Measurements from ENCODE around the gene CYP17A1. TPM values are rescaled to one million over a fixed set of nuclear protein-coding genes. Genes with fewer than 3 reads are reported as not detected.

Gene CYP17A1
- total RNA-seq, 1 donor from 2014 or later, result not detected

DNA sequence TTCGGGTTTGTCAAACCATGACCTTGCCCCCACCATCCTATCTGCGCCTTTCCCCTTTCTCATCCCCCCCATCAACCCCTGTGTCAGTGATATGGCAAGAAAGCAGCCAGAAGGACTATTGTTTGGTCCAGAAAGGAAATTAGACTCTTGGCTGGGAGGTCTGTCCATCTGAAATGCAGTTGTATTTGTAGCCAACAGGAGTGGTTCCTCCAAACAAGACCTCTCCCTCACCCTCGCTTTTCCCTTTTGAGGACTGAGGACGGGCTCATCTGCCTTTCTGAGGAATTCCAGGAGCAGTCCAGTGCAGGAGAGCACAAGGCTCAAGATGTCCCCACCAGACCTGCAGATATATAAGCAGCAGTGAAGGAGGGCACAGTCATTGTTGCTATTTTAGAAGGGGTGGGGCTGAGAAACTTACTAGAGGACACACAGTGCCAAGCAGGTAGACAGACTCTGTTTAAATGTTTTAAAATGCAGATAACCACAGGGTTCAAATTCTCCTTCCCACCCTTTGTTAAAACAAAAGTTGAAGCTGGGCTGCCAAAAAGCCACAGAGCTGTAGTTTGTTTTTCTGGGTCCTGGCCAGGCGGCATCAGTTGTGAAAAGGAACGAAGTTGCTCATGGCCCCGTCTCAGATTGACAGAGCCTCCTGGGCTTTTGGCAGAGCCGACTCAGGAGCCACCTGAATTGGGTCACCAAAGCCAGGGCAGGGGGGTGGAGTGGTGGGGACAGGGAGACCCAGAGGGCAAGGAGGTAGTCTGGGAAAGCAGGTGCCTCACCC is 37.3 kb downstream of the CYP17A1 start:
- Histone ChIP-seq H3K4me1 (ENCODE audit: control insufficient read depth in 3 of 3, insufficient read depth in 3 of 3, low read length in 3 of 3) (peaks cover 70 to 83% (median 75%) of the 10 kb centered on the region in 3 donors), H3K27ac (ENCODE audit: low read depth, low read length) (peak overlapping the region; percentile 86), H3K9ac (ENCODE audit: low read depth in 1 of 3, low read length in 3 of 3) (peak overlapping the region; percentile 9 to 62 (median 58)), H3K27me3 (ENCODE audit: control insufficient read depth in 3 of 3, insufficient read depth in 3 of 3, low read length in 3 of 3) (no peaks in the 10 kb centered on the region), H3K4me3 (ENCODE audit: low read length in 3 of 3) (peak overlapping the region in 2 of 3 donors; percentile 13 to 37), H3K36me3 (ENCODE audit: control insufficient read depth in 3 of 3, insufficient read depth in 3 of 3, low read length in 3 of 3) (peaks cover 16 to 18% (median 17%) of the 10 kb centered on the region in 3 donors), H3K9me3 (ENCODE audit: control insufficient read depth in 3 of 3, low read length in 3 of 3) (no peaks in the 10 kb centered on the region)

DNA sequence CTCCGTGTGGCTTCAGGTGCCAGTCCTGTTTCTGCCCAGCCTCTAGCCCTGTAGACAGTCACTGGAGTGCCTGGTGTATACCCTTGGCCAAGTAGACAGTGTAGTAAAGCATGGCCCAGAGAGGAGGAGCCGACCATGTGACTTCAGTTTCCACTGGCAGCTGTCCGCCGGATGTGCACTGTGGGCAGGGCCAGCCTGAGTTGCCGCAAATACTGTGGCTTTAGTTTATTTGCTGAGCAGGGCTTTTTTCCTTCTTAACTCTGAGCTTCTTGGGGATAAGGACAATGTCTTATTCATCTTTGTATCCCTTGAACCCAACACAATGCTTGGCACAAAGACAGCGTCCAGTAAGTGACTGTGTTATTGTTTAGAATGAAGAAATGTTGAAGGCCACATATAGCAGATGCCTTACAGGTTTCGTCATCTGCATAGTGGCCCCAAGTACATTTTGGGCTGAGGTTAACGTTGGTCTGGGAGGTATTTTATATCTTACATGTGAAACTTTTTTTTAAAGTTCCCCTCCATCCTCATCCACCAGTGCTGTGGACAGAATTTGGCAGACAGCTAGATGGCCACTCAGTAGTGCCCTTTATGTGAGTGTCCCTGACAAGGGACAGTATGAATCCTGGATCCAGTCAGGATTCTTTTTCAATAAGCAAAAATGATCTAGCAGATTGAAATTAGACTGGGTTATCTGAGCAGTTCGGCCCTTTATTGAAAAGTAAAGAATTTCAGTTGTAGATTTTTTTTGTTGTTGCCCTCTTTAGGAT is 40.6 kb downstream of the CYP17A1 start:
- peak overlapping the region; percentile 57 to 75 (median 67) for H3K9ac ChIP-seq (ENCODE audit: low read depth in 1 of 3, low read length in 3 of 3)
- peak overlapping the region; percentile 71 for H3K27ac ChIP-seq (ENCODE audit: low read depth, low read length)
- peak overlapping the region; percentile 35 to 68 (median 56) for H3K4me3 ChIP-seq (ENCODE audit: low read length in 3 of 3)
- H3K4me1 ChIP-seq (ENCODE audit: control insufficient read depth in 3 of 3, insufficient read depth in 3 of 3, low read length in 3 of 3), result peaks cover 78 to 98% (median 88%) of the 10 kb centered on the region in 3 donors
- peaks cover 14 to 17% (median 14%) of the 10 kb centered on the region in 3 donors for H3K36me3 ChIP-seq (ENCODE audit: control insufficient read depth in 3 of 3, insufficient read depth in 3 of 3, low read length in 3 of 3)
- H3K27me3 ChIP-seq (ENCODE audit: control insufficient read depth in 3 of 3, insufficient read depth in 3 of 3, low read length in 3 of 3), result no peaks in the 10 kb centered on the region
- H3K9me3 ChIP-seq (ENCODE audit: control insufficient read depth in 3 of 3, low read length in 3 of 3), result no peaks in the 10 kb centered on the region

DNA sequence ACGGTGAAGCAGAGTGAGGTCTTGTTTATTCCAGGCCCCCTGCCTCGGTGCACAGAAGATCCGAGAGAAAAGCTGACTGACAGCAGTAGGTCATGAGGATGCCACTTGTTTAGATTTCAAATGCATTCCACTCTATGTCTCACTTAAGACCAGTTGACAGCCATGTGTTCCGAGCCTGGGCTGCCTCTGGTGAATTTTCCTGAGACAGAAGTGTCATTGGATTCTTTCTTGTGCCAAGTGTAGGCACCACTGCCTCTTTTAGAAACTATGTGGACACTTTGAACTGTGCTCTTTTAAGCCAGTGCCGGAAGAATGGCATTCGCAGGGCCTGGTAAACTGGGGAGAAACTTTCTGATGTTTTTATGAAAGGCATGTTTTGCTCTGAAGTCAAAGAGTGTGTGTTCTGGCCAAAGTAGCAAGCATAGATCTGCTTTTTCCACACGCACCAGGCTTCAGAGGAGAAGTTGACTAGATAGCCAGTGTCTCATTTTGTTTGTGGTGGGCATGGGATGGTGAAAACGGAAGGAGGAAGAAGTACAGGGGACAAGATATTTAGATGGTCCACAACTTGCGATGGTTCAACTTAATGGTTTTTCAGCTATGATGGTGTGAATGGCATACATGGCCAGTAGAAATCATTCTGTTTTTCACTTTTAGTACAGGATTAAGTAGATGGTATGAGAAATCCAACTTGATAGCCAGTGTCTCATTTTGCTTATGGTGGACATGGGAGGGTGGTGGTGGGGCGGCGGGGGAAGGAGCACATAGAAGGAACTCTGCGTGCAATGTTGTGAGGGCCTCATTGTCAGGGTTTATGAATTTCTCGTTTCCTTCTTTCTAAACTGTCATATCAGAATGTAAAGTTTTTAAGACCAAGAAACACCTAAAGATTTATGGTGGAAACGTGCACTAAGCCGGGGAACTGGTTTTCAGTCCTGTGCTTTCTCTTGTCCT is 41.5 kb downstream of the CYP17A1 start:
- peaks cover 75 to 98% (median 88%) of the 10 kb centered on the region in 3 donors for H3K4me1 ChIP-seq (ENCODE audit: control insufficient read depth in 3 of 3, insufficient read depth in 3 of 3, low read length in 3 of 3)
- peak overlapping the region; percentile 71 for H3K27ac ChIP-seq (ENCODE audit: low read depth, low read length)
- no peaks in the 10 kb centered on the region for H3K27me3 ChIP-seq (ENCODE audit: control insufficient read depth in 3 of 3, insufficient read depth in 3 of 3, low read length in 3 of 3)
- H3K4me3 ChIP-seq (ENCODE audit: low read length in 3 of 3), result peak overlapping the region; percentile 35 to 59 (median 45)
- H3K9me3 ChIP-seq (ENCODE audit: control insufficient read depth in 3 of 3, low read length in 3 of 3), result no peaks in the 10 kb centered on the region
- H3K36me3 ChIP-seq (ENCODE audit: control insufficient read depth in 3 of 3, insufficient read depth in 3 of 3, low read length in 3 of 3), result peaks cover 11 to 17% (median 14%) of the 10 kb centered on the region in 3 donors
- peak overlapping the region; percentile 35 to 75 (median 44) for H3K9ac ChIP-seq (ENCODE audit: low read depth in 1 of 3, low read length in 3 of 3)

DNA sequence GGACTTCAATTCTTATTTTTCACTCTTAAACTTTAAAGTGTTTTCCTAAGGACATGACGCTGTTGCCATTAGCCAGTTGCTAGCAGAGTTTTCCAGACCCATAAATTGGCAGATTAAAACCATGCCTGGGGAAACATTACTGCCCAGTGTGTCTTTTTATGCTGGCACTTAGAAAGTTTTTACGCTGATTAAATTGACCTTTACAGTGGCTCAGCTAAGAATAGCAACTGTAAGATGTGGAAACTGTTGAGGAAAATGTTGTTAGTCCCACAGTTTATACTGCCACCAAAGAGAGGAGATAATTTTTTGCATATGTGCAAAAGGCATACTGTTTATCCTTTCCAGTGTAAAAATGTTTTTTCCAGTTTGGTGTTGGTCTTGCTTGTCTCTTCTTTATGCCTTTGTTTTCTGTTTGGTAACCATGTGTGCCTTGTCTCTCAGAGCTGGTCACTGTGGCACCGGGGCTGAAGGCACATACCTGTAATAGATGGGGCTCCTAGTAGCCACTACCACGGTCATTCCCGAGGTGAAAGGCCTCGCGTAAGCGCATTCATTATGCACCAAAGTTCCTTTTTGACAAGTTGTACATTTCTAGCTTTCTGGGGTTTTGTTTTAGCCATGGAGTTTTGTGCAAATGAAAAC is 45.3 kb downstream of the CYP17A1 start:
- peaks cover 58 to 74% (median 67%) of the 10 kb centered on the region in 3 donors for H3K4me1 ChIP-seq (ENCODE audit: control insufficient read depth in 3 of 3, insufficient read depth in 3 of 3, low read length in 3 of 3)
- peak overlapping the region; percentile 15 to 57 (median 18) for H3K9ac ChIP-seq (ENCODE audit: low read depth in 1 of 3, low read length in 3 of 3)
- peak overlapping the region in 2 of 3 donors; percentile 7 to 35 for H3K4me3 ChIP-seq (ENCODE audit: low read length in 3 of 3)
- peak overlapping the region; percentile 48 for H3K27ac ChIP-seq (ENCODE audit: low read depth, low read length)
- no peaks in the 10 kb centered on the region for H3K27me3 ChIP-seq (ENCODE audit: control insufficient read depth in 3 of 3, insufficient read depth in 3 of 3, low read length in 3 of 3)
- no peaks in the 10 kb centered on the region for H3K9me3 ChIP-seq (ENCODE audit: control insufficient read depth in 3 of 3, low read length in 3 of 3)
- peaks cover 0 to 3% (median 0%) of the 10 kb centered on the region in 3 donors for H3K36me3 ChIP-seq (ENCODE audit: control insufficient read depth in 3 of 3, insufficient read depth in 3 of 3, low read length in 3 of 3)

DNA sequence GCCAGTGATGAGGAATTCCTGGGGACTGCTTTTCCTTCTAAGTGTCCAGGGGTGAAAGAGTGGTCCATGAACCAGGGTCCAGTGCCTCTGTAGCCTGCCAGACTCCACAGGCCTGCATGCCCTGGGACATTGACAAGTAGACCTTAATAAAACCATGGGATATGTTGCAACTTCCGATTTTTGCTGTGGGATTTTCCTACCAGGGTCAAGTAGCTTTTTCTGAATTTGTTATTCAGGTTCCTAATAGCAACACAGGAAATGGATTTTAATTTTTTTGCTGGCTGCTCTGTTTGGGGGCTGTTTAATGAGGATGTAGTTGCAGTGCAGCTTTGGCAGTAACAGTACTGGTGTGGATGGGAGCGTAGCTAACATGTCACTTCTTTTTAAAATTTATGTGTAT is 51.4 kb downstream of the CYP17A1 start:
- H3K4me3 ChIP-seq (ENCODE audit: low read length in 3 of 3), result peak overlapping the region; percentile 6 to 52 (median 45)
- H3K36me3 ChIP-seq (ENCODE audit: control insufficient read depth in 3 of 3, insufficient read depth in 3 of 3, low read length in 3 of 3), result no peaks in the 10 kb centered on the region

DNA sequence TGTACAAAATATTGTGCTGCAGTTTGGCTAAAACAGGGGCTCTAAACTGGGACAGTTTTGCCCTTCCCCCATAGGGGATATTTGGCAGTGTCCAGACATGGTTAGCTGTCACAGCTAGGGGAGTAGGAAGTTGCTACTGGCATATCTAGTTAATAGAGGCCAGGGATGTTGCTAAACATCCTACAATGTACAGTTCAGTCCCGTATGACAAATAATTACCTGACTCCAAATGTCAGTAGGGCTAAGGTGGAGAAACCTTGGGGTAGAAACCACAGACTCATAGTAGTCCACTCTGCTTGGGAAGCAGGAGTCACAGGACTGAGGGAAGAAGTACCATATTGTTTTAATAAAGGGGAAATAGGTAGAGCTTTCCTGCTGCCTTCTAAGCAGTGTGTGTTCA is 53.6 kb downstream of the CYP17A1 start:
- Histone ChIP-seq H3K4me3 (ENCODE audit: low read length in 3 of 3) (peak overlapping the region; percentile 45 to 67 (median 62)), H3K9me3 (ENCODE audit: control insufficient read depth in 3 of 3, low read length in 3 of 3) (no peaks in the 10 kb centered on the region), H3K27ac (ENCODE audit: low read depth, low read length) (peak overlapping the region; percentile 100), H3K4me1 (ENCODE audit: control insufficient read depth in 3 of 3, insufficient read depth in 3 of 3, low read length in 3 of 3) (peaks cover 76 to 80% (median 79%) of the 10 kb centered on the region in 3 donors), H3K9ac (ENCODE audit: low read depth in 1 of 3, low read length in 3 of 3) (peak overlapping the region; percentile 30 to 80 (median 68)), H3K36me3 (ENCODE audit: control insufficient read depth in 3 of 3, insufficient read depth in 3 of 3, low read length in 3 of 3) (peaks cover 0 to 4% (median 0%) of the 10 kb centered on the region in 3 donors), H3K27me3 (ENCODE audit: control insufficient read depth in 3 of 3, insufficient read depth in 3 of 3, low read length in 3 of 3) (no peaks in the 10 kb centered on the region)

More for the DNA sequence above, 51.4 kb downstream of the CYP17A1 start:
- H3K9me3 ChIP-seq (ENCODE audit: control insufficient read depth in 3 of 3, low read length in 3 of 3), result no peaks in the 10 kb centered on the region
- H3K4me1 ChIP-seq (ENCODE audit: control insufficient read depth in 3 of 3, insufficient read depth in 3 of 3, low read length in 3 of 3), result peaks cover 61 to 66% (median 66%) of the 10 kb centered on the region in 3 donors
- peak overlapping the region in 2 of 3 donors; percentile 58 to 69 for H3K9ac ChIP-seq (ENCODE audit: low read depth in 1 of 3, low read length in 3 of 3)
- H3K27me3 ChIP-seq (ENCODE audit: control insufficient read depth in 3 of 3, insufficient read depth in 3 of 3, low read length in 3 of 3), result no peaks in the 10 kb centered on the region
- H3K27ac ChIP-seq (ENCODE audit: low read depth, low read length), result peak overlapping the region; percentile 72

DNA sequence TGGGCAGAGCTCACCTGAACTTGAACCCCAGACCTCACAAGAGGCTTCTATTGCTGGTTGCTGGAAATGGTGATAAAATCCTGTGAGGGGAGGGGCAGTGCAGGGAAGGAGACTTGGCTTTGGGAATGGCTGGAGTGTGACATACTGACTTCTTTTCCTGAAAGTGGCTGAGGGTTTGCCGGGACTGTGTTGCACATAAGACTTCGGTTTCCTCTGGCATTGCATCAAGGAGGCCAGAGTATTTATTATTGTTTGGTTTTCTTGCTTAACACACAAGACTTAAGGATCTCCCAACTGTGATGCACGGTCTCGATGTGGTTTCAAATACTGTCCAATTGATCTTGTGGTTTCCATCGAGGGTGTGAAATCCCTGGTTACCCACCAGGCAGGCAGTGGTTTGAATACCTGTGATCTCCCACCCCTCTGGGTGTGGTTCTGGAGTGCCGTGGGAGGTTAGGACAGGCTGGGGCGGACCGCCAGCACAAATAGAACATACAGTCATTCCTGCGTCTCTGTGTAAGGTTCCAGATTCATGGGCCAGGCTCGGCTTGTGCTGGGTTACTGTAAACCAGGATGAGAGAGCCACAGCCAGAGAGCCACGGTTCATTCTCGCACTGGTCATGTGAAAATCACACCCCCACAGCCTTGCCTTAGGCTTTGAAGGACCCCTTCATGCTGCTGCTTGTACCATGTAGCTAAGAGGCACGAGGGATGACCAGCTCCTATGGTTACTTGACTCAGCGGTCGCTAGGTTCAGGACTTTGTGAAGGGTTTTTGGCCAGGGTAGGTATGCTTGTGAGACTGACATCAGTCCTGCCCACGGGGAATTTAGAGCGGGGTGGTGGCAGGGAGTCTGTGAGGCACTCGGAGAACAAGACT is 54.3 kb downstream of the CYP17A1 start:
- H3K36me3 ChIP-seq (ENCODE audit: control insufficient read depth in 3 of 3, insufficient read depth in 3 of 3, low read length in 3 of 3), result peaks cover 0 to 4% (median 0%) of the 10 kb centered on the region in 3 donors
- peak overlapping the region; percentile 100 for H3K27ac ChIP-seq (ENCODE audit: low read depth, low read length)
- peak overlapping the region; percentile 30 to 80 (median 68) for H3K9ac ChIP-seq (ENCODE audit: low read depth in 1 of 3, low read length in 3 of 3)
- no peaks in the 10 kb centered on the region for H3K9me3 ChIP-seq (ENCODE audit: control insufficient read depth in 3 of 3, low read length in 3 of 3)
- H3K27me3 ChIP-seq (ENCODE audit: control insufficient read depth in 3 of 3, insufficient read depth in 3 of 3, low read length in 3 of 3), result no peaks in the 10 kb centered on the region
- H3K4me3 ChIP-seq (ENCODE audit: low read length in 3 of 3), result peak overlapping the region; percentile 45 to 67 (median 62)
- H3K4me1 ChIP-seq (ENCODE audit: control insufficient read depth in 3 of 3, insufficient read depth in 3 of 3, low read length in 3 of 3), result peaks cover 83 to 86% (median 83%) of the 10 kb centered on the region in 3 donors

DNA sequence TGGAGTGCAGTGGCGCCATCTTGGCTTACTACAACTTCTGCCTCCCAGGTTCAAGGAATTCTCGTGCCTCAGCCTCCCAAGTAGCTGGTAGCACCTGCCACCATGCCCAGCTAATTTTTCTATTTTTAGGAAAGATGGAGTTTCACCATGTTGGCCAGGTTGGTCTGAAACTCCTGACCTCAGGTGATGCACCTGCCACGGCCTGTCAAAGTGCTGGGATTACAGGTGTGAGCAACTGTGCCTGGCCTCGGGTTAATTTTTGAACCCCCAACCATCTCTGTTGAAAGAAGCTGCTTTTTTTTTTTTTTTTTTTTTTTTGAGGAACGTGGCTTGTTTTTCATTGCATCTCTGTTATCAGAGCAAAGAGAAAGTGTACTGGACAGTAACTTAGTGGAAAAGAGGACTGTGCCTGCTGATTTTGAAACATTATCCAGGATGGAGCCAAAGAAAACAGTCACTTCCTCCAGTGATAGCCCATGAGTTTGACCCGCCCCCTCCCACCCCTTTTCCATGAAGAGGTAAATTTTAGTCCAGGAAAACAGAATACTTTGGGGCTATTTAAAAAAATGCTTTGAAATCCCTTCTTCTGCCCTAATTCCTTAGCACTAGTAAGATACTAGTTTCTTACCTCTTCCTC is 55.2 kb downstream of the CYP17A1 start:
- no peaks in the 10 kb centered on the region for H3K9me3 ChIP-seq (ENCODE audit: control insufficient read depth in 3 of 3, low read length in 3 of 3)
- H3K27me3 ChIP-seq (ENCODE audit: control insufficient read depth in 3 of 3, insufficient read depth in 3 of 3, low read length in 3 of 3), result no peaks in the 10 kb centered on the region
- peak overlapping the region in 2 of 3 donors; percentile 45 to 62 for H3K4me3 ChIP-seq (ENCODE audit: low read length in 3 of 3)
- peak overlapping the region; percentile 30 to 80 (median 68) for H3K9ac ChIP-seq (ENCODE audit: low read depth in 1 of 3, low read length in 3 of 3)
- peaks cover 0 to 4% (median 0%) of the 10 kb centered on the region in 3 donors for H3K36me3 ChIP-seq (ENCODE audit: control insufficient read depth in 3 of 3, insufficient read depth in 3 of 3, low read length in 3 of 3)
- peaks cover 85 to 88% (median 87%) of the 10 kb centered on the region in 3 donors for H3K4me1 ChIP-seq (ENCODE audit: control insufficient read depth in 3 of 3, insufficient read depth in 3 of 3, low read length in 3 of 3)
- H3K27ac ChIP-seq (ENCODE audit: low read depth, low read length), result peak overlapping the region; percentile 100

Measured in skeletal muscle tissue (tissue), 4 donors.